Measurements from ENCODE around the gene EYS.
"Not testable (repeated sequence)": the region's sequence is repeated elsewhere in the genome, so short reads cannot be mapped to it uniquely, and the experiment has no call there.

The EYS gene

GRCh38 chr6:63750400-63750799 lies 1956.6 kb downstream of the EYS start:
- DNase-seq (ENCODE audit: low read depth), result peak; percentile 42
- no peak for TF ChIP-seq CTCF (IDR thresholded peaks at IDR 0.05; ENCODE audit: insufficient read depth, low read depth, low read length, missing control alignments)
- no peak overlapping the region for H3K4me3 ChIP-seq (ENCODE audit: low read length)

- no peak for TF ChIP-seq CTCF (IDR thresholded peaks at IDR 0.05; ENCODE audit: insufficient read depth, low read depth, low read length, missing control alignments)
- H3K4me3 ChIP-seq (ENCODE audit: low read length), result no peak overlapping the region
- no peak for DNase-seq (ENCODE audit: low read depth)
Measured at GRCh38 chr6:63745784-63746183, 1961.2 kb downstream of the EYS start.

- no peak for DNase-seq (ENCODE audit: low read depth)
- H3K4me3 ChIP-seq (ENCODE audit: low read length), result no peak overlapping the region
- no peak for TF ChIP-seq CTCF (IDR thresholded peaks at IDR 0.05; ENCODE audit: insufficient read depth, low read depth, low read length, missing control alignments)
Measured at GRCh38 chr6:63744810-63745209, 1962.2 kb downstream of the EYS start.

- H3K4me3 ChIP-seq (ENCODE audit: low read length), result no peak overlapping the region
- no peak for DNase-seq (ENCODE audit: low read depth)
- no peak for TF ChIP-seq CTCF (IDR thresholded peaks at IDR 0.05; ENCODE audit: insufficient read depth, low read depth, low read length, missing control alignments)
Measured at GRCh38 chr6:63743691-63744090, 1963.3 kb downstream of the EYS start.

GRCh38 chr6:63742060-63742459 lies 1965.0 kb downstream of the EYS start:
- peak; percentile 63 for DNase-seq (ENCODE audit: low read depth)
- no peak overlapping the region for H3K4me3 ChIP-seq (ENCODE audit: low read length)
- no peak for TF ChIP-seq CTCF (IDR thresholded peaks at IDR 0.05; ENCODE audit: insufficient read depth, low read depth, low read length, missing control alignments)

- peak; percentile 80 for DNase-seq (ENCODE audit: low read depth)
- no peak overlapping the region for H3K4me3 ChIP-seq (ENCODE audit: low read length)
- no peak for TF ChIP-seq CTCF (IDR thresholded peaks at IDR 0.05; ENCODE audit: insufficient read depth, low read depth, low read length, missing control alignments)
Measured at GRCh38 chr6:63740709-63741108, 1966.3 kb downstream of the EYS start.

- TF ChIP-seq CTCF (IDR thresholded peaks at IDR 0.05; ENCODE audit: insufficient read depth, low read depth, low read length, missing control alignments), result no peak
- no peak for DNase-seq (ENCODE audit: low read depth)
- no peak overlapping the region for H3K4me3 ChIP-seq (ENCODE audit: low read length)
Measured at GRCh38 chr6:63739094-63739687, 1967.8 kb downstream of the EYS start.

- DNase-seq (ENCODE audit: low read depth); H3K4me3 ChIP-seq (ENCODE audit: low read length): not testable (repeated sequence)
Measured at GRCh38 chr6:63738190-63738589, 1968.8 kb downstream of the EYS start.
